ENCODE results near the gene ADI1. TPM values are rescaled to one million over a fixed set of nuclear protein-coding genes. Genes with fewer than 3 reads are reported as not detected.

ADI1 gene
- total and polyA plus RNA-seq, 2 of the 8 experiments (the other 6 are each of a cell fraction or from before 2014, with no cell fraction given): 12.2 to 40.2 TPM

GRCh38 chr2:3542107-3542506, 22.8 kb upstream of the ADI1 start:
- DNase-seq (ENCODE audit: low read depth in 1 of 2, low spot score in 2 of 2) (no peak), FAIRE-seq (no peak)
- H2BK20ac ChIP-seq (ENCODE audit: low read length): no peak overlapping the region
- no peak overlapping the region for H3K4me3 ChIP-seq (ENCODE audit: extremely low read depth in 1 of 4, insufficient read depth in 2 of 4, low read depth in 3 of 4, low read length in 4 of 4)
- no peak overlapping the region for H3K14ac ChIP-seq (ENCODE audit: insufficient read length)
- H3K4ac ChIP-seq (replicated peaks; ENCODE audit: insufficient read length, low read depth, low read length): no peak overlapping the region
- no peak overlapping the region for H4K8ac ChIP-seq (ENCODE audit: extremely low read depth, insufficient read depth, low read length)
- H2AK5ac ChIP-seq (ENCODE audit: low read depth, low read length): no peak overlapping the region
- no peak overlapping the region for H2AFZ ChIP-seq (ENCODE audit: low read length)
- peaks cover 2 to 6% of the 10 kb centered on the region in 2 experiments for H4K20me1 ChIP-seq (replicated peaks in 1 of 2; ENCODE audit: control insufficient read depth in 1 of 2, insufficient read depth in 2 of 2, low read length in 2 of 2)
- H4K91ac ChIP-seq (replicated peaks; ENCODE audit: insufficient read length, low read length): no peak overlapping the region
- no peak overlapping the region for H3K23ac ChIP-seq (ENCODE audit: insufficient read length)
- TF ChIP-seq EGR1 (IDR thresholded peaks at IDR 0.05; ENCODE audit: borderline replicate concordance, low read depth, low read length) (no peak), GTF2F1 (IDR thresholded peaks at IDR 0.05; ENCODE audit: borderline replicate concordance, low read depth, low read length) (no peak), MAX (IDR thresholded peaks at IDR 0.05) (no peak), TAF1 (IDR thresholded peaks at IDR 0.05; ENCODE audit: low read depth, low read length) (no peak), ZNF274 (IDR thresholded peaks at IDR 0.05; ENCODE audit: borderline replicate concordance, extremely low read depth, low read length) (no peak), TEAD4 (IDR thresholded peaks at IDR 0.05; ENCODE audit: low read depth, low read length) (no peak), NRF1 (IDR thresholded peaks at IDR 0.05; ENCODE audit: low read depth, low read length) (no peak), GABPA (IDR thresholded peaks at IDR 0.05; ENCODE audit: borderline replicate concordance, insufficient read depth, low read length) (no peak), SUZ12 (IDR thresholded peaks at IDR 0.05; ENCODE audit: low read length) (no peak), KDM5A (IDR thresholded peaks at IDR 0.05; ENCODE audit: low read length) (no peak), RAD21 (IDR thresholded peaks at IDR 0.05 in 1 of 2, conservative IDR thresholded peaks at IDR 0.05 in 1 of 2; ENCODE audit: low read depth in 2 of 2, low read length in 2 of 2) (no peak)
- H3K27me3 ChIP-seq (replicated peaks in 1 of 4; ENCODE audit: control insufficient read depth in 3 of 4, extremely low read depth in 1 of 4, insufficient read depth in 3 of 4, low read length in 3 of 4): no peaks in the 10 kb centered on the region
- peaks cover 26 to 63% (median 49%) of the 10 kb centered on the region in 4 experiments for H3K36me3 ChIP-seq (ENCODE audit: control insufficient read depth in 2 of 4, insufficient read depth in 4 of 4, low read length in 3 of 4)
- no peaks in the 10 kb centered on the region for H3K4me1 ChIP-seq (replicated peaks in 1 of 4; ENCODE audit: control insufficient read depth in 3 of 4, insufficient read depth in 4 of 4, low read length in 3 of 4)
- no peak overlapping the region for H2BK15ac ChIP-seq (ENCODE audit: low read length)
- H2BK120ac ChIP-seq (replicated peaks; ENCODE audit: low read depth, low read length): no peak overlapping the region
- no peak overlapping the region for H3K18ac ChIP-seq (ENCODE audit: extremely low read depth, low read length)
- no peak overlapping the region for H3K4me2 ChIP-seq (ENCODE audit: insufficient read depth in 1 of 2, low read depth in 2 of 2, low read length in 2 of 2)
- H2BK12ac ChIP-seq (ENCODE audit: low read depth, low read length): no peak overlapping the region
- H3K56ac ChIP-seq (replicated peaks; ENCODE audit: insufficient read length, low read depth, low read length): no peak overlapping the region
- WGBS, 2 experiments (ENCODE audit: extremely low coverage in 1 of 2, insufficient coverage in 1 of 2, insufficient read length in 1 of 2, insufficient replicate concordance in 2 of 2, low coverage in 1 of 2, low lambda C conversion rate in 2 of 2, missing lambda C conversion rate in 1 of 2): 90% methylated on average over 5 of the region's 5 CpGs; no CpG with 5 or more reads in 1 of the 2 experiments
- no peak overlapping the region for H4K5ac ChIP-seq (ENCODE audit: insufficient read length, low read depth, low read length)
- no peaks in the 10 kb centered on the region; the same call in 1 of the 2 replicates for H3K23me2 ChIP-seq (ENCODE audit: low read depth, low read length)
- H3K9ac ChIP-seq (replicated peaks in 1 of 4; ENCODE audit: extremely low read depth in 1 of 4, low read depth in 3 of 4, low read length in 3 of 4): no peak overlapping the region
- CTCF ChIA-PET (ENCODE audit: partially characterized antibody): no interaction called here
- H3K79me2 ChIP-seq (ENCODE audit: control insufficient read depth in 1 of 2, insufficient read depth in 2 of 2, low read length in 2 of 2): peaks cover 0 to 6% of the 10 kb centered on the region in 2 experiments; a peak in 2 of 4 replicates
- no peak overlapping the region for H3K27ac ChIP-seq (ENCODE audit: low read depth, low read length)
- no peak overlapping the region for H2BK5ac ChIP-seq (ENCODE audit: low read depth, low read length)
- H3K79me1 ChIP-seq (ENCODE audit: low read depth, low read length): peaks cover 5% of the 10 kb centered on the region; the same call in 1 of the 2 replicates
- H3K9me3 ChIP-seq (ENCODE audit: insufficient read depth in 2 of 2, low read depth in 1 of 2, low read length in 1 of 2): no peaks in the 10 kb centered on the region
- POLR2A ChIA-PET (ENCODE audit: partially characterized antibody): interaction anchor here (1.6 to 4.3 kb wide), 3 partner anchors 15 to 37 kb away, joined by 4 to 35 read pairs (median 11); partner anchors contain the start of gene RNASEH1

All from H1 (cell line).